ENCODE results near the gene TRERF1. TPM values are rescaled to one million over a fixed set of nuclear protein-coding genes. Genes with fewer than 3 reads are reported as not detected.

Gene TRERF1
- total RNA-seq, 1 donor from 2014 or later: 13.2 TPM

GRCh38 chr6:42313038-42313437 lies 138.7 kb downstream of the TRERF1 start:
- Mint-ChIP-seq H3K27ac (no peak overlapping the region), H3K36me3 (peaks cover 4% of the 10 kb centered on the region), H3K4me3 (no peak overlapping the region), H3K27me3 (no peaks in the 10 kb centered on the region), H3K4me1 (ENCODE audit: unreplicated experiment) (peaks cover 20% of the 10 kb centered on the region), H3K9me3 (no peaks in the 10 kb centered on the region)
- no peak for DNase-seq (ENCODE audit: extremely low spot score, unreplicated experiment)
- TF ChIP-seq CTCF (conservative IDR thresholded peaks at IDR 0.05): no peak

- Mint-ChIP-seq H3K27ac (no peak overlapping the region), H3K27me3 (no peaks in the 10 kb centered on the region), H3K4me3 (no peak overlapping the region), H3K4me1 (ENCODE audit: unreplicated experiment) (peaks cover 19% of the 10 kb centered on the region), H3K9me3 (no peaks in the 10 kb centered on the region), H3K36me3 (peaks cover 4% of the 10 kb centered on the region)
- DNase-seq (ENCODE audit: extremely low spot score, unreplicated experiment): no peak
- TF ChIP-seq CTCF (conservative IDR thresholded peaks at IDR 0.05): no peak
Observed at GRCh38 chr6:42307141-42307470, 144.6 kb downstream of the TRERF1 start.

- Mint-ChIP-seq H3K27ac (no peak overlapping the region), H3K4me3 (no peak overlapping the region), H3K4me1 (ENCODE audit: unreplicated experiment) (peaks cover 19% of the 10 kb centered on the region), H3K9me3 (no peaks in the 10 kb centered on the region), H3K27me3 (no peaks in the 10 kb centered on the region), H3K36me3 (peaks cover 4% of the 10 kb centered on the region)
- DNase-seq (ENCODE audit: extremely low spot score, unreplicated experiment): no peak
- TF ChIP-seq CTCF (conservative IDR thresholded peaks at IDR 0.05): no peak
Observed at GRCh38 chr6:42306439-42307140, 145.1 kb downstream of the TRERF1 start.

GRCh38 chr6:42304053-42304712 lies 147.5 kb downstream of the TRERF1 start:
- Mint-ChIP-seq H3K36me3 (peaks cover 6% of the 10 kb centered on the region), H3K27ac (peak overlapping the region; percentile 42), H3K4me3 (no peak overlapping the region), H3K9me3 (no peaks in the 10 kb centered on the region), H3K27me3 (no peaks in the 10 kb centered on the region), H3K4me1 (ENCODE audit: unreplicated experiment) (peaks cover 19% of the 10 kb centered on the region)
- TF ChIP-seq CTCF (conservative IDR thresholded peaks at IDR 0.05): no peak
- no peak for DNase-seq (ENCODE audit: extremely low spot score, unreplicated experiment)

- DNase-seq (ENCODE audit: extremely low spot score, unreplicated experiment): no peak
- peaks cover 7% of the 10 kb centered on the region for H3K36me3 Mint-ChIP-seq
- H3K4me1 Mint-ChIP-seq (ENCODE audit: unreplicated experiment): peaks cover 19% of the 10 kb centered on the region
- H3K27ac Mint-ChIP-seq: no peak overlapping the region
- H3K9me3 Mint-ChIP-seq: no peaks in the 10 kb centered on the region
- no peak for TF ChIP-seq CTCF (conservative IDR thresholded peaks at IDR 0.05)
- no peaks in the 10 kb centered on the region for H3K27me3 Mint-ChIP-seq
- H3K4me3 Mint-ChIP-seq: no peak overlapping the region
Observed at GRCh38 chr6:42302411-42302810, 149.3 kb downstream of the TRERF1 start.
